Smooth muscle cell (in vitro differentiated cells): ENCODE results near the gene ST3GAL5. TPM values are rescaled to one million over a fixed set of nuclear protein-coding genes. Genes with fewer than 3 reads are reported as not detected.
A peak's percentile ranks its signal among the peaks of the same experiment; 100 is the strongest.

ENCODE experiments used
- DNase-seq: peaks from one replicate; lab custom pipeline; 2025; ENCODE audit not compliant: unreplicated experiment; lab: John Stamatoyannopoulos, UW
- H2AFZ ChIP-seq: fragments of 200-600 bp; sonication (generic); 2 replicates; pipeline ENCODE4 v1.6.0; 2016; ENCODE audit warnings: antibody characterized with exemption, low read depth, mild to moderate bottlenecking
- H3F3A ChIP-seq: fragments of 200-600 bp; sonication (generic); 2 replicates; pipeline ENCODE4 v1.6.0; 2017; ENCODE audit warnings: antibody characterized with exemption, low read depth
- H3K27ac ChIP-seq: fragments of 200-600 bp; sonication (generic); 2 replicates; pipeline ENCODE4 v1.5.1; 2016; ENCODE audit warnings: low read depth, mild to moderate bottlenecking
- H3K27me3 ChIP-seq: fragments of 200-600 bp; sonication (generic); 2 replicates; pipeline ENCODE4 v1.6.1; 2016; ENCODE audit warnings: low read depth, mild to moderate bottlenecking
- H3K36me3 ChIP-seq: fragments of 200-600 bp; sonication (generic); 2 replicates; pipeline ENCODE4 v1.5.1; 2016; ENCODE audit warnings: low read depth
- H3K4me1 ChIP-seq: fragments of 200-600 bp; sonication (generic); 2 replicates; pipeline ENCODE4 v1.5.1; 2016; ENCODE audit warnings: low read depth
- H3K4me2 ChIP-seq: fragments of 200-600 bp; sonication (generic); 2 replicates; pipeline ENCODE4 v1.6.0; 2016; ENCODE audit warnings: mild to moderate bottlenecking
- H3K4me3 ChIP-seq: fragments of 200-600 bp; sonication (generic); 2 replicates; pipeline ENCODE4 v1.5.1; 2016; ENCODE audit warnings: mild to moderate bottlenecking
- H3K79me2 ChIP-seq: fragments of 200-600 bp; sonication (generic); 2 replicates; pipeline ENCODE4 v1.6.0; 2016; ENCODE audit warnings: low read depth, mild to moderate bottlenecking
- H3K9ac ChIP-seq: fragments of 200-600 bp; sonication (generic); 2 replicates; pipeline ENCODE4 v1.6.0; 2016; ENCODE audit warnings: low read depth
- H3K9me3 ChIP-seq: fragments of 200-600 bp; sonication (generic); replicated peaks from 2 replicates; pipeline ENCODE4 v1.5.1; 2016; ENCODE audit warnings: low read depth
- H4K20me1 ChIP-seq: fragments of 200-600 bp; sonication (generic); 2 replicates; pipeline ENCODE4 v1.6.0; 2016; ENCODE audit warnings: low read depth
- WGBS: methylation state at CpG from one replicate; pipeline ENCODE4 v1.1.7; 2016; ENCODE audit warnings: low lambda C conversion rate; 5-methylcytosine and 5-hydroxymethylcytosine counted together
- polyA plus RNA-seq: library from polyadenylated mRNA; unstranded; fragments of >200 nt; fragmentation: Nextera tagmentation; extraction: Ambion mirVana; gene quantifications from 2 replicates; pipeline ENCODE4 v1.2.1, GENCODE V29; 2016
- total RNA-seq: library from RNA; depleted of rRNA; stranded (reverse); fragments of >200 nt; gene quantifications from 2 replicates; pipeline ENCODE4 v1.2.3, GENCODE V29; 2014
- TF ChIP-seq, protein P1 (sequence below): fragments of 200-600 bp; sonication (generic); IDR thresholded peaks from 2 replicates; pipeline ENCODE4 v1.5.1; 2017; ENCODE audit warnings: borderline replicate concordance, mild to moderate bottlenecking, antibody characterized with exemption; ENCODE audit not compliant: insufficient read depth, poor library complexity, severe bottlenecking

The ST3GAL5 gene
- total and polyA plus RNA-seq, 2 experiments from 2014 or later: 10.9 to 26.4 TPM

DNA sequence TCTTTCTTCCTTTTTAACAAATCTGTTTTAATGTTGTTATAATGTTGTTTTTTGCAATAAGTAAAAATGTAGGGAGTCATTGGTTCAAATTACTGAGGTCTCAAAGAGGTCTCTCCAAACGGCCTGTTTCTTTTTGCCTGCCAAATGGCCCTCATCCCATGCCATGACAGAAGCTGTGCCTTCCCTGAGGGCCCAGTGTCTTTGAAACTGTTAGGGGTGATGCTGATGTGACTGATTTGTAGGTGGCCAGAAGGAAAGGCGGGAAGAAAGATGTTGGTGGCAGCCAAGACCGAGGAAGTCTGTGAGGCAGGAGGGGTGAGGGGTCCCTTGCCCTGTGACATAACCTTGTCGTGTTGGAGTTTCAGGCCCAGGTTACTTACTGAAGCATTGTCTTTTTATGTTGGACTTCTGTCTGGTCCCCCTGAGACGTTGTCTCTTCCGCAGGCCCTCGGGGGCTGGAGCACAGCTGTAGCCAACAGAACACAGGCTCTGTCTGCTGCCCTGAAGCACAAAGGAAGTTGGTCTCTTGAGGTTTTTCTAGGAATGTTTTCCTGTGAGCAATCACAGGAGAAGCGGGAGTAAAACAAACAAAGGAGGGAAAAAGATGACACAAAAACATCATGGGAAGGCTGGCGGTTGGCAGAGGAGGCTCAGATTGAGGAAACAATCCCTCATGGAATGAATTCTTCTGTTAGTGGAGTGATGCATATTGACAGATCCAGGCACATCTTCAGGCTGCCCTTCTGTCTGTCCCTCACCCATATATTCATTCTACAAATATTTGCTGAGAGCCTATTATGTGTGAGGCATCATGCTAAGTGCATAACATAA is 4.9 kb upstream of the ST3GAL5 start:
- 29% methylated on average over 9 of the region's 9 CpGs for WGBS

DNA sequence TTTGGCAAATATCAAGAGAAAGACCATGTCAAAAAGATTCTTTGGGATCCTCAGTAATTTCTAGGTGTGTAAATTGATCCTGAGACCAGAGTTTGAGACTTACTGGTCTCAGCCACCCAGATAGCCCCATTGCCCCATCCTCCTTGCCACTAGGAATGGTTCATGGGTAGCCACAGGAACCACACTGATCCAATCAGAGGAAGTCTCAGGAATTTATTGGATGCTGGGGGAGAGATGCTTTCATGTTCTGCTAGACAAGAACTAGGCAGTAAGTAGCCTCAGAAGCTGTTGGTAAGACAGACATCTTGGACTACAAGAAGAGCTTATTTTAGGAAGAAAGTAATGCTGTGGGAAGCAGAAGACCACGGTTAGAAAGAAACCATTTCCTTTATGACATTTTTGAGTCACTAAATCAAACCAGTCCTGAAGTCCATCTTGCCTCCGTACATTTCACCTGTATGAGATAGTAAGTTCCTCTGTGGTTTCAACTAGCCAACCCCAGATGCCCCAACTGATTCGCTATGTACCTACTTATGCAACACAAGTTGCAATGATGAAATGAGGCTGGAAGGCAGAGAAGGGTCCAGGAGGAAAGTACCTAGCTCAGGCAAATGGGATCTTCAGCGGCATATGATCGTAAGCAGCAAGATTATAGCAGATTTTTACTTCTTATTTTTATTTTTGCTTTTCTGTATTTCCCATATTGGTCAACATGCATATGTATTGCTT is 3.6 kb upstream of the ST3GAL5 start:
- Histone ChIP-seq H3K4me2 (no peak overlapping the region), H3K27me3 (no peaks in the 10 kb centered on the region), H3K4me3 (no peak overlapping the region), H4K20me1 (peaks cover 2% of the 10 kb centered on the region), H3F3A (peaks cover 27% of the 10 kb centered on the region), H3K27ac (peak overlapping the region; percentile 72), H3K79me2 (no peaks in the 10 kb centered on the region), H3K4me1 (peaks cover 23% of the 10 kb centered on the region), H3K9ac (no peak overlapping the region), H3K36me3 (no peaks in the 10 kb centered on the region), H3K9me3 (no peaks in the 10 kb centered on the region), H2AFZ (no peak overlapping the region)
- 86% methylated on average over 5 of the region's 5 CpGs for WGBS
- TF ChIP-seq, protein P1, sequence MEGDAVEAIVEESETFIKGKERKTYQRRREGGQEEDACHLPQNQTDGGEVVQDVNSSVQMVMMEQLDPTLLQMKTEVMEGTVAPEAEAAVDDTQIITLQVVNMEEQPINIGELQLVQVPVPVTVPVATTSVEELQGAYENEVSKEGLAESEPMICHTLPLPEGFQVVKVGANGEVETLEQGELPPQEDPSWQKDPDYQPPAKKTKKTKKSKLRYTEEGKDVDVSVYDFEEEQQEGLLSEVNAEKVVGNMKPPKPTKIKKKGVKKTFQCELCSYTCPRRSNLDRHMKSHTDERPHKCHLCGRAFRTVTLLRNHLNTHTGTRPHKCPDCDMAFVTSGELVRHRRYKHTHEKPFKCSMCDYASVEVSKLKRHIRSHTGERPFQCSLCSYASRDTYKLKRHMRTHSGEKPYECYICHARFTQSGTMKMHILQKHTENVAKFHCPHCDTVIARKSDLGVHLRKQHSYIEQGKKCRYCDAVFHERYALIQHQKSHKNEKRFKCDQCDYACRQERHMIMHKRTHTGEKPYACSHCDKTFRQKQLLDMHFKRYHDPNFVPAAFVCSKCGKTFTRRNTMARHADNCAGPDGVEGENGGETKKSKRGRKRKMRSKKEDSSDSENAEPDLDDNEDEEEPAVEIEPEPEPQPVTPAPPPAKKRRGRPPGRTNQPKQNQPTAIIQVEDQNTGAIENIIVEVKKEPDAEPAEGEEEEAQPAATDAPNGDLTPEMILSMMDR: no peak
- no peak for DNase-seq

More for the DNA sequence above, 4.9 kb upstream of the ST3GAL5 start:
- peak overlapping the region; percentile 47 for H2AFZ ChIP-seq
- peaks cover 14% of the 10 kb centered on the region for H3K4me1 ChIP-seq
- peak overlapping the region; percentile 30 for H3K9ac ChIP-seq
- no peaks in the 10 kb centered on the region for H3K36me3 ChIP-seq
- H3K4me3 ChIP-seq: no peak overlapping the region
- no peak for DNase-seq
- peak overlapping the region; percentile 9 for H3K4me2 ChIP-seq
- H4K20me1 ChIP-seq: no peaks in the 10 kb centered on the region
- peak overlapping the region; percentile 72 for H3K27ac ChIP-seq
- peaks cover 15% of the 10 kb centered on the region for H3F3A ChIP-seq
- H3K27me3 ChIP-seq: no peaks in the 10 kb centered on the region
- no peaks in the 10 kb centered on the region for H3K79me2 ChIP-seq
- no peaks in the 10 kb centered on the region for H3K9me3 ChIP-seq
- TF ChIP-seq, protein P1: no peak

DNA sequence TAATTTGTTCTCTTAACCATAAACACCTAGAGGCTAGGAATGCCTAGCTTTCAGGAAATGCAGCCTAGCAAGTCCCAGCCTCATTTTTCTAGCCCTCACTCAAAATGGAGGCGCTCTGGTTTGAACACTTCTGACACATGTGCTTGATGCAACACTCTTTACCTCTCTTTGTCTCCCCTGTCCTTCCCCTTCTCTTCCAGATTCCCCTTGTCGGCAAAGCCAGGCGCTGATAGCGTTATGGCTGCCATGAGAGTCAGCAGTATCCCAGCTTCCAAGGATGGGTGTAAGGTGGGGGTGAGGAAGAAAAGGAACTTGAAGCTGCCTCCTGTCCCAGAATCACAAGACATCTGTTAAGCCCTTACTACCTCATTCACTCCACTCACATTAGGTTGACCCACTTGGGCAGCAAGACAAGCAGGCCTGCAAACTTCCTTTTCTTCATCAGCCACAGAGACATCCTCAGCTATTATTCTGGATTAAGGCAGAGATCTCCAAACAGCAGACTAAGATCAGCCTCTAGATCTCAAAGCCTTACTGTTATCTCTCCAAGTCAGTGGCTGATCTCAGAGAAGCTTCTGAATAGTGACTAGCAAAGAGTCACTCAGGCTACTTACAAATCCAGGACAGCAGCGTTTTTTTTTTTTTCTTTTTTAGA is 1.9 kb upstream of the ST3GAL5 start:
- Histone ChIP-seq H3K9me3 (no peaks in the 10 kb centered on the region), H3K9ac (no peak overlapping the region), H3K79me2 (peaks cover 4% of the 10 kb centered on the region), H3K4me3 (no peak overlapping the region), H3K4me1 (peaks cover 27% of the 10 kb centered on the region), H3F3A (peaks cover 36% of the 10 kb centered on the region), H3K4me2 (peak overlapping the region; percentile 27), H4K20me1 (peaks cover 15% of the 10 kb centered on the region), H2AFZ (peak overlapping the region; percentile 16), H3K36me3 (no peaks in the 10 kb centered on the region), H3K27ac (no peak overlapping the region), H3K27me3 (no peaks in the 10 kb centered on the region)
- DNase-seq: no peak
- 81% methylated on average over 5 of the region's 5 CpGs for WGBS
- TF ChIP-seq, protein P1: no peak
